Spinal cord (tissue), 10 donors: ENCODE results near the gene FOXQ1. TPM values are rescaled to one million over a fixed set of nuclear protein-coding genes. Genes with fewer than 3 reads are reported as not detected.
A peak's percentile ranks its signal among the peaks of the same experiment; 100 is the strongest.
"Not testable (repeated sequence)": the region's sequence is repeated elsewhere in the genome, so short reads cannot be mapped to it uniquely, and the experiment has no call there.

Source experiments
- DNase-seq, 6 donors: peaks; one replicate each; pipeline versions ENCODE4 v3.0.0 to v3.0.0-alpha.2; 2013 to 2015; ENCODE audit warnings: low spot score in 6 of 6, low read depth in 4 of 6
- H3K27ac ChIP-seq: one replicate; pipeline ENCODE4 v1.5.1; 2013; ENCODE audit warnings: low read depth, low read length, control low read depth
- H3K27me3 ChIP-seq: one replicate; pipeline ENCODE4 v1.6.1; 2013; ENCODE audit warnings: low read length; ENCODE audit not compliant: control insufficient read depth, insufficient read depth
- H3K36me3 ChIP-seq: one replicate; pipeline ENCODE4 v1.6.1; 2013; ENCODE audit warnings: low read length; ENCODE audit not compliant: control insufficient read depth, insufficient read depth
- H3K4me1 ChIP-seq: one replicate; pipeline ENCODE4 v1.6.1; 2013; ENCODE audit warnings: low read length; ENCODE audit not compliant: control insufficient read depth, insufficient read depth
- H3K4me3 ChIP-seq: one replicate; pipeline ENCODE4 v1.5.1; 2013; ENCODE audit warnings: low read depth, low read length, control low read depth
- H3K9me3 ChIP-seq: one replicate; pipeline ENCODE4 v1.6.1; 2013; ENCODE audit warnings: low read length; ENCODE audit not compliant: control insufficient read depth, insufficient read depth
- WGBS: methylation state at CpG from one replicate; pipeline ENCODE4 v1.1.5; 2013; ENCODE audit warnings: missing lambda C conversion rate; ENCODE audit not compliant: insufficient coverage; 5-methylcytosine and 5-hydroxymethylcytosine counted together
- polyA plus RNA-seq, 2 donors: library from polyadenylated mRNA; unstranded; fragments of 120-200 nt; gene quantifications; one replicate each; pipeline ENCODE4 v1.2.1, GENCODE V29; 2013; ENCODE audit not compliant: insufficient read length in 2 of 2
- total RNA-seq, 2 donors: library from RNA; depleted of rRNA in 1 of 2; stranded (reverse); fragments of 120-200 nt in 1 of 2; fragments of >200 nt in 1 of 2; gene quantifications; one replicate each; pipeline versions ENCODE4 v1.2.3 to v1.2.4, GENCODE V29; 2013 to 2014
- donor health status: healthy.

FOXQ1 gene
- total and polyA plus RNA-seq, 4 donors: 1.1 to 10.5 (median 6.4) TPM

- no peaks in the 10 kb centered on the region for H3K9me3 ChIP-seq
- peaks cover 45% of the 10 kb centered on the region for H3K27me3 ChIP-seq
- DNase-seq: peak in 1 of 6 donors; percentile 8
- no peak overlapping the region for H3K27ac ChIP-seq
- no peaks in the 10 kb centered on the region for H3K36me3 ChIP-seq
- 0% methylated on average over 23 of the region's 35 CpGs for WGBS
- peaks cover 15% of the 10 kb centered on the region for H3K4me1 ChIP-seq
- peak overlapping the region; percentile 14 for H3K4me3 ChIP-seq
Measured at GRCh38 chr6:1316489-1316971, 4.6 kb downstream of the FOXQ1 start.

- Histone ChIP-seq H3K4me1 (peaks cover 8% of the 10 kb centered on the region), H3K27ac (no peak overlapping the region), H3K9me3 (no peaks in the 10 kb centered on the region), H3K4me3 (no peak overlapping the region), H3K27me3 (peaks cover 39% of the 10 kb centered on the region), H3K36me3 (no peaks in the 10 kb centered on the region)
- no peak for DNase-seq
- WGBS: 57% methylated on average over 40 of the region's 43 CpGs
Measured at GRCh38 chr6:1317302-1317815, 5.5 kb downstream of the FOXQ1 start.

- H3K27me3 ChIP-seq: peaks cover 34% of the 10 kb centered on the region
- WGBS: 76% methylated on average over 7 of the region's 7 CpGs
Measured at GRCh38 chr6:1318036-1318435, 6.1 kb downstream of the FOXQ1 start.

GRCh38 chr6:1318584-1318983, 6.7 kb downstream of the FOXQ1 start:
- H3K9me3 ChIP-seq, DNase-seq, H3K36me3 ChIP-seq, H3K4me1 ChIP-seq, H3K27ac ChIP-seq, H3K4me3 ChIP-seq: not testable (repeated sequence)
- peaks cover 33% of the 10 kb centered on the region for H3K27me3 ChIP-seq
- WGBS: 80% methylated on average over 8 of the region's 22 CpGs

More at GRCh38 chr6:1318036-1318435, 6.1 kb downstream of the FOXQ1 start:
- no peak for DNase-seq
- H3K4me3 ChIP-seq: no peak overlapping the region
- no peaks in the 10 kb centered on the region for H3K36me3 ChIP-seq
- H3K27ac ChIP-seq: no peak overlapping the region
- peaks cover 4% of the 10 kb centered on the region for H3K4me1 ChIP-seq
- no peaks in the 10 kb centered on the region for H3K9me3 ChIP-seq

GRCh38 chr6:1321738-1322137, 9.8 kb downstream of the FOXQ1 start:
- DNase-seq: no peak
- Histone ChIP-seq H3K4me3 (no peak overlapping the region), H3K4me1 (no peaks in the 10 kb centered on the region), H3K9me3 (no peaks in the 10 kb centered on the region), H3K36me3 (no peaks in the 10 kb centered on the region), H3K27ac (no peak overlapping the region), H3K27me3 (peaks cover 3% of the 10 kb centered on the region)
- no CpG with 5 or more reads among the region's 4 CpGs for WGBS

GRCh38 chr6:1322156-1322555, 10.3 kb downstream of the FOXQ1 start:
- no peaks in the 10 kb centered on the region for H3K36me3 ChIP-seq
- H3K4me3 ChIP-seq: no peak overlapping the region
- H3K27ac ChIP-seq: no peak overlapping the region
- DNase-seq: no peak
- 75% methylated on average over 3 of the region's 3 CpGs for WGBS
- H3K27me3 ChIP-seq: peaks cover 4% of the 10 kb centered on the region
- H3K4me1 ChIP-seq: no peaks in the 10 kb centered on the region
- no peaks in the 10 kb centered on the region for H3K9me3 ChIP-seq

GRCh38 chr6:1322696-1323219, 10.9 kb downstream of the FOXQ1 start:
- peaks cover 2% of the 10 kb centered on the region for H3K27me3 ChIP-seq
- no peaks in the 10 kb centered on the region for H3K36me3 ChIP-seq
- no peak overlapping the region for H3K27ac ChIP-seq
- no peaks in the 10 kb centered on the region for H3K9me3 ChIP-seq
- WGBS: 100% methylated on average over 2 of the region's 5 CpGs
- no peak overlapping the region for H3K4me3 ChIP-seq
- no peak for DNase-seq
- no peaks in the 10 kb centered on the region for H3K4me1 ChIP-seq

GRCh38 chr6:1324936-1325335, 13.0 kb downstream of the FOXQ1 start:
- no peak overlapping the region for H3K27ac ChIP-seq
- peaks cover 2% of the 10 kb centered on the region for H3K9me3 ChIP-seq
- H3K4me3 ChIP-seq: no peak overlapping the region
- WGBS: 92% methylated on average over 4 of the region's 7 CpGs
- H3K27me3 ChIP-seq: peaks cover 4% of the 10 kb centered on the region
- H3K36me3 ChIP-seq: no peaks in the 10 kb centered on the region
- no peaks in the 10 kb centered on the region for H3K4me1 ChIP-seq
- no peak for DNase-seq

- H3K9me3 ChIP-seq: peaks cover 2% of the 10 kb centered on the region
- 85% methylated on average over 3 of the region's 6 CpGs for WGBS
- peaks cover 4% of the 10 kb centered on the region for H3K27me3 ChIP-seq
- no peak overlapping the region for H3K4me3 ChIP-seq
- no peaks in the 10 kb centered on the region for H3K4me1 ChIP-seq
- no peak overlapping the region for H3K27ac ChIP-seq
- H3K36me3 ChIP-seq: no peaks in the 10 kb centered on the region
- DNase-seq: no peak
Measured at GRCh38 chr6:1325461-1326309, 13.8 kb downstream of the FOXQ1 start.
